NCI-H1436 treated with DMSO at 0.1 percent for 48 hours (cell line): ENCODE data around the gene SNRNP25.
"Not testable (repeated sequence)": the region's sequence is repeated elsewhere in the genome, so short reads cannot be mapped to it uniquely, and the experiment has no call there.

Source experiments
- DNase-seq: peaks from one replicate; lab custom pipeline; 2025; lab: John Stamatoyannopoulos, UW

Gene SNRNP25

GRCh38 chr16:53346-54236, at the start of gene SNRNP25, which contains the start of gene POLR3K:
Gene SNRNP25, plus strand, starts transcription at chr16:53828. Its CDS starts 189 bp downstream, at chr16:54017.
Gene POLR3K, minus strand, starts transcription at chr16:53608. Its CDS starts 22 bp downstream, at chr16:53586.
- peak; percentile 87 for DNase-seq

DNA sequence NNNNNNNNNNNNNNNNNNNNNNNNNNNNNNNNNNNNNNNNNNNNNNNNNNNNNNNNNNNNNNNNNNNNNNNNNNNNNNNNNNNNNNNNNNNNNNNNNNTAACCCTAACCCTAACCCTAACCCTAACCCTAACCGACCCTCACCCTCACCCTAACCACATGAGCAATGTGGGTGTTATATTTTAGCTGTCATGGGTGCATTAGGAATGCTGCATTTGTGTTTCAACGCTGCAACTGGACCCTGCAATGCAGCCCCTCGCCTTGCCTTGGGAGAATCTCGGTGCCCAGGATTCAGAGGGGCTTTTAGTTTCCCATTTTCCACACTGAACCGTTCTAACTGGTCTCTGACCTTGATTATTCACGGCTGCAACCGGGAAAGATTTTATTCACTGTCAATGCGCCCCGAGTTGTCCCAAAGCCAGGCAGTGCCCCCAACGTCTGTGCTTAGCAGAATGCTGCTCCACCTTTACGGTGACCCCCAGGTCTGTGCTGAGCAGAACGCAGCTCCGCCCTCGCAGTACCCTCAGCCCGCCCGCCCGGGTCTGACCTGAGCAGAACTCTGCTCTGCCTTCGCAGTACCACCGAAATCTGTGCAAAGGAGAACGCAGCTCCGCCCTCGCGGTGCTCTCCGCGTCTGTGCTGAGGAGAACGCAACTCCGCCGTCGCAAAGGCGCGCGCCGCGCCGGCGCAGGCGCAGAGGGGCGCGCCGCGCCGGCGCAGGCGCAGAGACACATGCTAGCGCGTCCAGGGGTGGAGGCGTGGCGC, 43.5 kb upstream of the SNRNP25 start:
- DNase-seq = no peak

- peak; percentile 0 for DNase-seq
These were observed 42.9 kb upstream of the SNRNP25 start for GRCh38 chr16:10772-11171.

DNA sequence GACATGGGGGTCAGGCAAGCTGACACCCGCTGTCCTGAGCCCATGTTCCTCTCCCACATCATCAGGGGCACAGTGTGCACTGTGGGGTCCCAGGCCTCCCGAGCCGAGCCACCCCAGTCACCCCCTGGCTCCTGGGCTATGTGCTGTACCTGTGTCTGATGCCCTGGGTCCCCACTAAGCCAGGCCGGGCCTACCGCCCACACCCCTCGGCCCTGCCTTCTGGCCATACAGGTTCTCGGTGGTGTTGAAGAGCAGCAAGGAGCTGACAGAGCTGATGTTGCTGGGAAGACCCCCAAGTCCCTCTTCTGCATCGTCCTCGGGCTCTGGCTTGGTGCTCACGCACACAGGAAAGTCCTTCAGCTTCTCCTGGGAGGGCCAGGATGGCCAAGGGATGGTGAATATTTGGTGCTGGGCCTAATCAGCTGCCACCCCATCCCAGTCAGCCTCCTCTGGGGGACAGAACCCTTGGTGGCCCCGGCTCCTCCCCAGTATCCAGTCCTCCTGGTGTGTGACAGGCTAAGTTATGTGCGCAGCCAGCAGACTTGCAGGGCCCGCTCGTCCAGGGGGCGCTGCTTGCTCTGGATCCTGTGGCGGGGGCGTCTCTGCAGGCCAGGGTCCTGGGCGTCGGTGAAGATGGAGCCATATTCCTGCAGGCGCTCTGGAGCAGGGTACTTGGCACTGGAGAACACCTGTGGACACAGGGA, 36.4 kb upstream of the SNRNP25 start:
- not testable (repeated sequence) for DNase-seq

DNA sequence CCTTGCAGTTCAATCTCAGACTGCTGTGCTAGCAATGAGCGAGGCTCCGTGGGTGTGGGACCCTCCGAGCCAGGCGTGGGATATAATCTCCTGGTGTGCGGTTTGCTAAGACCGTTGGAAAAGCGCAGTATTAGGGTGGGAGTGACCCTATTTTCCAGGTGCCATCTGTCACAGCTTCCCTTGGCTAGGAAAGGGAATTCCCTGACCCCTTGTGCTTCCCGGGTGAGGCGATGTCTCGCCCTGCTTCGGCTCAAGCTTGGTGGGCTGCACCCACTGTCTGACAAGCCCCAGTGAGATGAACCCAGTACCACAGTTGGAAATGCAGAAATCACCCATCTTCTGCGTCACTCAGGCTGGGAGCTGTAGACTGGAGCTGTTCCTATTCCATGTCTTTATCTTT, 32.7 kb upstream of the SNRNP25 start:
- DNase-seq = not testable (repeated sequence)

DNA sequence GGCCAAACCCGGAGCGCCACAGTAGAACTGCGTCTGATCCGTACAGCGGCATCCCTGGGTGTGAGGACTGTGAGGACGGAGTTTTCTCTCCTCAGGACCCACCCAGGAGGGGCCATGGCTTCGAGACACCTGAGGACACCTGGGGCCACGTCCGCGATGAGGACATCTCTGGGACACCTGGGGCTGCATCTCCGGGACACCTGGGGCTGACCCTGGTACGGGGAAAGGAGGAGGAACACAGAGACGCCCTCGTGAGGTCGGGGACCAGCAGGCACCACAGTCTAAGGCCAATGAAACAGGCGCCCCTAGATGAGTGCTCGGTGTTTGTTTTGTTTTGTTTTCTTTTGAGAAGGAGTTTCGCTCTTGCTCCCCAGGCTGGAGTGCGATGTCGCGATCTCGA, 29.5 kb upstream of the SNRNP25 start:
- not testable (repeated sequence) for DNase-seq

DNA sequence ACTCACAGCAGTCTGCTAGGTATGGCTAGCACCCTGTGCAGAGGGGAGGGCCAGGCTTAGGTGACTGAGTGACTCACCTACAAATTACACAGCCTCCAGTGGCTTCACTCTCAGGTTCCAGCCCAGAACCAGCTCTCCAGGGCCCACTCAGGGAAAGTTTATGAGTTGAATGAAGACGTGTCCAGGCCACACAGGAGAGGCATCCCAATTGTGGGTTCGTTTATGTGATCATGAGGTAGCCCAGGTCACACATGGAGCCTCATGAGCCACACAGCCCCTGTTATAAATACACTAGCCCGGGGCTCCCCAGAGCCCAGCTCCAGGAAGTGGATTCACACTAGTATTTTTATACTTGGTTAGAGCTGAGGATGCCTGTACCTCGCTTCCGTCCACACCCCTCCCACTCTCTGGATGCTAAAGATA, 27.7 kb upstream of the SNRNP25 start:
- DNase-seq = not testable (repeated sequence)

DNA sequence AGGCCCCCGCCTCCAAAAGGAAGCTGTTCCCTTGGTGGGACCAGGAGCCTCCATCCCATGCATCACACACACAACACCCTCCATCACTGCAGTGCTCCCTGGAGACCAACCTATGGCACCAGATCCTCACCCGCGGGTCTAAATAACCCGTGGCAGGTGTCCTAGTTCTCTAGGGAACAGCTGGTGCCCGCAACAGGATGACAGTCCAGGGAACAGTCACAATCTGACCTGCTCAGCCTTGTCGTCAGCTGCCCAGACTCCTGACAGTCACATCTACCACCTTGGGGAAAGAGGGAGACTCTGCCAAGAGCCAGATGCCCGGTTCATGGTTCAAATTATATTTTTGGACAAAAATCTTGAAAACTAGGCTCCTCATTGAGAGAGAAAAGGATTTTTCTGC, 23.0 kb upstream of the SNRNP25 start:
- not testable (repeated sequence) for DNase-seq

DNA sequence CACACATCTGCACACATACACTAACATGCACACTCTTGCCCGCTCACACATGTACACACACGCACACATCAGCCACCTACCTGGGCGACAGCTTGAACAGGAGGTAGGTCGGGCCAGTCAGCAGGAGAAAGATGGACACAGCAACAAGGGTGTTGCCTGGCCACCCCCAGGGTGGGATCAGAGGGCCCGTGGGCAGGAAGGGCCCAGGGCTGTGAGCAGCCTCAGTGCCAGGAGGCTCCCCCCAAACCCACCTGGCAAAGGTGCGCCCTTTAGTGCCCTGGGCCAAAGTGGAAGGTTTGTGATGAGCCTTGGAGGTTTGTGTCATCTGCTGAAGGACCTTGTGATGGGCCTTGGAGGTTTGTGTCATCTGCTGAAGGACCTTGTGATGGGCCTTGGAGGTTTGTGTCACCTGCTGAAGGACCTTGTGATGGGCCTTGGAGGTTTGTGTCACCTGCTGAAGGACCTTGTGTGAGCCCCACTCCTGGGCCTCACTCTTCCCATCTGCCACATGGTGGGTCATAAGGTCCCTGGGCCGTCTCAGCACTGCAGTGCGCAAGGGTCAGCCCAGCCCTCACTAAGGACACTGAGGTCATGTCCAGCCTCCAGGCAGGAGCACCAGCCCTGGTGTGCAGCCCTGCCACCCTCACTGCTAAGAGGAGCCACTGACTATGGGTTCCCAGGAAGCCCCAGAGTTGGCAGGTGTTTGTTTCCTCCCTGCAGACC, 20.3 kb upstream of the SNRNP25 start:
- not testable (repeated sequence) for DNase-seq

DNA sequence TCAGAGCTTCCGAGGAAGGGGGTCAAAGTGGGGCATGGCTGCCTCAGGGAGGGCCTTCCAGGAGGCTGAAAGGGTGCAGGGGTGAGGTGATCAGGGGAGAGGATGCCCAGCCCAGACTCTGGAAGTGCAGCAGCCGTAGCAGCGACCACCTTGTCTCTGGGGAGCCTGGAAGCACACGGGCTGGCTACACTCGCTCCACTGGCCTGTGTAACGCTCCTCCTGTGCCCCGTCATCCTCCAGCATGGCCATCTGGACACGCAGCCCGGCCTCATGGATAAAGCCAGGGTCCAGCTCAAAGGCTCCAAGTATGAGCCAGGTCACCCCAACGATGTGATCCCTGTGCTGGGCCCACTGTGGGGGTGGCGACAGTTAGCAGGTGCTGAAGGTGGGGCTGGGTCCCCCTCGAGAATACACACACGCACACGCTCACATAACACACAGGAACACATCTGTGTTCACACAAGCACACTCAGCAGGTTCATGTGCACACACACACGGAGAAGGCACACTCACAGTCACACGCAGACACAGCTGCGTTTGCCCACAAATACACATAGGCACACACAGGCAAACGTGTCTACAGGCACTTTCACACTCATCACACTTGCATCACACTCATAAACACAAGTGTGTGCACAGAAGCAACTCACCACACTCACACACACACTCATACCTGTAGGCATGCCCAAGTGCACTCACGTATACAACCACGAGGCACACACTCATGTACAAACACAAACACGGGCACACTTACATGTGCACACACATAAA, 19.6 kb upstream of the SNRNP25 start:
- no peak for DNase-seq

DNA sequence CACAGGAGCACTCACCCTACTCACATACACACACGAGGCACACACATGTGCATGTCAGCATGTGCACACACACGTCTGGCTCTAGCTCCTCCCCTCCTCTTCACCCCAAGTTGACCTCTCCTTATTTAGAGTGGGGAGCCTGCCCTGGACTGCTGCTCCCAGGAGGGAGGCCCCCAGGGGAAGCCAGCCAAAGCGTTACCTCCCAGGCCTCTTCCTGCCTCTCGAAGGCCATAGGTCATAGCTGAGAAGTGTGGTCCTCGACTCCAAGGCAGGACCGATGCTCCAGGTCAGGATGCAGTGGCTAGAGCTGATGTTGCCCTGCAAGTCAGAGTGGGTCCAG, 19.0 kb upstream of the SNRNP25 start:
- no peak for DNase-seq

DNA sequence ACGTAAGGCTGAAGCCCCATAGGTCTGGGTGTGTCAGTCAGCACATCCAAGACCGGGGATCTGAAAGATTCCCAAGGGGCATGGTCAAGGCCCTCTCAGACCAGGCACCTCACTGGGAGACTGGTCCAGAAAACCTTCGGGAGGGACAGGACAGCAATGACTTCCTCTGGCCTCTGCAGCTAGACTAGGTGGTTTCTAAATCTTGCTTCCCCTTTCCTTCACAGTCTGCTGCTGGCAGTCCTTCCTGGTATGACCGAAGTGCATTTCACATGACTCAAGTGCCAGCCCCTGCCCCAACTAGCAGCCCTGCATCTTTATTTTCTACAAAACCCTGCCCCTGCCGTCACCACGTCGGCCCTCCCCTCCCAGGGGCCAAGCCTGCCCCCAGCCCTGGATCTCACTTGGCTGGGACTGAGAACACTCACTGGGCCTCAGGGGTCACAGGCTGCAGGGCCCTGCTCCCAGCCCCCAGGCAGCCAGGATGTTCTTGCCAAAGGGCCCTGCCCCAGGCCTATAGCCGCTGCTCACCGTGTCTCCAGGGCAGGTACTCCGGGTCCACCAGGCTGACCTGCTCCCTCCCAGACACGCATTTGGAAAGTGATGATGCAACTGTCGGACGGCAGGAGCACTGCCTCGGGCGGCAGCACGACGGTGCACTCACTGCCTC, 18.5 kb upstream of the SNRNP25 start:
- no peak for DNase-seq

- no peak for DNase-seq
These were observed 17.8 kb upstream of the SNRNP25 start for GRCh38 chr16:35678-36305.

DNA sequence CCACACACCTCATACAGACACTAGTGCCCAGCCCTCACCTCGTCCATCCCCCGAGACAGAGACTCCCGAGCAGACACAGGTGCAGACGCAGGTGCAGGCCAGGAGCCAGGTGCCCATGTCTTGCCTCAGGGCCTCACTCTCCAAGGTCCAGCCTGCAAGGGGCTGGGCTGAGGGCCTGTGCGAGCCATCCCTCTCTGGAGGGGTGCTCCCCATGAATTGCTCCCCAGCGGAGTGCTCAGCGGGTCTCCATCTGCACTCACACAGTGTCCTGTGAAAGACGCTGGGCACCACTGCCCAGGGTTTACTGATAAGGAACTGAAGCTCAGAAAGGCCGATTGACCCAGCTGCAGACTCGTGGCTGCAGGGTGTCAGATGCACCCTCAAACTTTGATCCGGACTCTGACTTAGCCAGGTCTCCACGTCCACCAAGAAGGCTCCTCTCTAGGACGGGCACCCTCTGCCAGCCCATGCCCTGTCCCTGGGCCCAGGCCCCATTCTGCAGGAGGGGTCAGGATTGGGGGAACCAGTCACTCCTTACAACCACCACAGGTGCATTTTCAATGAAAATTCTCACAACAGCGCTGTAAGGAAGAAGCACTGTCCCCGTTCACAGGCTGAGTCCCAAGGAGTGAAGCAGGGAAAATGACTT, 17.2 kb upstream of the SNRNP25 start:
- no peak for DNase-seq

GRCh38 chr16:37511-37910, 16.1 kb upstream of the SNRNP25 start:
- DNase-seq = no peak

DNA sequence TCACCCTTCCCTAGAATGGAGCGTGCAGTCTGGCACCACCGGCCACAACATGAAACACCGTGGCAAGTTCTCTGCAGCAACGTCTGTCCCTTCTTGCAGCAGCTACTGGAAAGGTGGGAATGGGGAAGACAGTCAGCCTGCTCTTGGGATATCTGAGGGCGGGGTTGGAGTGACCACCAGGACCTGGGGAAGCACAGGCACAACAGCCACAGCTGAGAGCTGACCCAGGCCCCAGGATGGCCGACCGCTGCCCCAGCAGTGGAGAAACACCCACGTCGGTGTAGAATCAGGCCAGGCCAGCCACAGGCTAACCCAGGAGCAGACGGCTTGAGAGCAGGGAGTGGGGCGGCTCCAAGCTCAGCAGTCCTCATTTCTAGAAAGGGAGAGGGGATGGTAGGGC, 15.4 kb upstream of the SNRNP25 start:
- not testable (repeated sequence) for DNase-seq

DNA sequence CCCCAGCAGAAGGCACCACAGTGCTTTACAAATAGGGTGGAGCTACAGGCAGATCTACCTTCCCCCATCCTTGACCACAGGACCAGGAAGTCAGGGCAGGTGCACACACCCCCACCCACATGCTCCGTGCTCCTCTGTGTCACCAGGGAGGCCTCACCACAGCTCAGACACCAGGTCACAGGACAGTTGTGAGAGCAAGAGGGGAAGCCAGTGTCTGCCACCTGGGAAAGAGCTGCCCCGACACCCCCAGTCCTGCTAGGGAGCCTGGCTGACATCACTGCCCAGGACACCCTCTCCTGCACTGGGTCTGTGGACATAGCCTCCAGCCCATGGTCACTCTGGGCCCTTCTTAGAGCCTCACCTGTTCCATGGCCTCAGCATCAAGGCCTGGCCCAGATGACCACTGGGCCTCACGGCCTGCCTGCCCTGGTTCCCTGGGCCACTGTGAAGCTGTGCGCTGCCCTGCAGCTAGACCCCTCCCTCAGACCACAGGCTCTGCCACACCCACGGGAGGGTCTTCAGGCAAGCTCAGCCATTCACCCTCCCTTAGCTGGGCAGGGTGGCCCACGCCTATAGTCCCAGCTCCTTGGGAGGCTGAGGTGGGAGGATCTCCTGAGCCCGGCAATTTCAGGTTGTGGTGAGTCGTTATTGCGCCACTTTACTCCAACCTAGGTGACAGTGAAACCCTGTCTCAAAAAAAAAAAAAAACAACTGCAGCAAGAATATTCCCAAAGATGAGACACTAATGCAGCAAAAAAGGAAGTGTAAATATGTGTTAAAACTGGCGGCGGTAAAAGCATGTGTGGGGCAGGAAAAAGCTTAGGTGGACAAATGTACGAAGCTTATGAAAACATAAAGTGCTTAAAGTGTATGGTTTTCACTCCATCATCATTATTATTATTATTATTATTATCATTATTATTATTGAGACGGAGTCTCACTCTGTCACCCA, 14.4 kb upstream of the SNRNP25 start:
- no peak for DNase-seq

DNA sequence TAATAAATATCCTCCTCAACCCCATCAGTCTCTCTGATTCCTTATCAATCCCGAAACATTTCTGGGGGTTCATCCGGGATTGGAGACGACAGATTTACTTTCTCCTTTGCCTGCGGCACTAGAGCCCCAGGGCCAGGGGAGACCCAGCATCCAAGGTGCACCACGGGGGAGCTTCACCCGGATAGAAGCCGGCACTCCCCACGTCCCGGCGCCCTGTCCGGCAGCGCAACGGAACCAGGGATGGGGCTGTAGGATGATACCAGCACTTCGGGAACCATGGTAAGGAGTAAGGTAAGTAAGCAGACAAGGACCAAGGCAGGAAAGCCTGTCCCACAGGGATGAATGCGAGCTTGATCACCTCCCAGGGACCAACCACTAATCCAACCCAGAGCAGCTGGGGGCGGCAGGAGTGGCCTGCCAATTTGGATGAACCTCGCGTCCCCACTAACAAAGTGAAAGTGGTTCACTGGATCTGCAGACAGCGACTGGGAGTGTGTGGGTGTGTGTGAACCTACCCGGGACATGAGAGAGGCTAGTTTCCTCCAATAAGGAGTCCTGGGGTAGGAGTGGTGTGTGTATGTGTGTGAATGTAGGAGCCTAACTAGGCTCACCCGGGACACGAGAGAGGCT, 12.1 kb upstream of the SNRNP25 start:
- no peak for DNase-seq
